Stomach (tissue), 4 donors: Measurements from ENCODE around the gene CHADL.

ENCODE experiments used
- CTCF ChIP-seq, 7 experiments: fragments of 450-650 bp in 4 of 7; fragments of 200-600 bp in 3 of 7; sonication (generic) in 3 of 7; IDR thresholded peaks; one replicate each; pipeline ENCODE4 v1.5.1; 2016 to 2019; ENCODE audit warnings: antibody characterized with exemption in 7 of 7, control low read depth in 2 of 7, mild to moderate bottlenecking in 1 of 7
- EP300 ChIP-seq: sonication (generic); formaldehyde crosslinking; IDR thresholded peaks from one replicate; pipeline ENCODE4 v1.6.1; 2017; ENCODE audit warnings: antibody characterized with exemption

DNA sequence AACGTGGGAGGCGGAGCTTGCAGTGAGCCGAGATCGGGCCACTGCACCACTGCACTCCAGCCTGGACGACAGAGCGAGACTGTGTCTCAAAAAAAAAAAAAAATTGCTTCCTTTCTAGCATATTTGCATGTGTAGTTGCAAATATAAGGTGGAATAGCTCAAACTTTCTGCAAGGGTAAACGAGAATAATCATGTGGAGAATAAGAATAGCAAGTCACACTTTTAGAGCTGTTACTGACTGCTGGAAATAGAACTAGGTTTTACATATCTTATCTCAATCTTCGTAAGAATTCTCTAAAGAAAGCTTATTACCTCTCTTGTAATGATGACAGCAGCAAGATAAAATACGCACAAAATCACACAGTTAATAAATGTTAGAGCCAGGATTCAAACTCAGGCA, 34.0 kb downstream of the CHADL start:
- TF ChIP-seq CTCF (IDR thresholded peaks at IDR 0.05) (no peak), EP300 (no peak)
